HepG2 (cell line): ENCODE data around the gene NR2C1.

Experiments
- CAMTA2 ChIP-seq: sonication (generic); formaldehyde crosslinking; IDR thresholded peaks from 2 replicates; pipeline ENCODE4 v1.4.0; 2020; ENCODE audit warnings: mild to moderate bottlenecking, missing genetic modification reagents, borderline replicate concordance
- CTCF ChIP-seq: sonication (generic); formaldehyde crosslinking; IDR thresholded peaks from 2 replicates; pipeline ENCODE4 v1.5.0; 2020; ENCODE audit warnings: mild to moderate bottlenecking, missing genetic modification reagents, moderate library complexity
- FOXJ3 ChIP-seq: sonication (generic); formaldehyde crosslinking; IDR thresholded peaks from 2 replicates; pipeline ENCODE4 v1.4.0; 2020; ENCODE audit warnings: missing genetic modification reagents, mild to moderate bottlenecking, borderline replicate concordance
- NFE2L2 ChIP-seq: fragments of 150-350 bp; IDR thresholded peaks from 2 replicates; pipeline ENCODE4 v1.6.1; 2014; ENCODE audit warnings: low read length
- TCF7L2 ChIP-seq: IDR thresholded peaks from 2 replicates; pipeline ENCODE4 v1.6.1; 2011; ENCODE audit warnings: mild to moderate bottlenecking, low read depth, low read length, moderate library complexity

DNA sequence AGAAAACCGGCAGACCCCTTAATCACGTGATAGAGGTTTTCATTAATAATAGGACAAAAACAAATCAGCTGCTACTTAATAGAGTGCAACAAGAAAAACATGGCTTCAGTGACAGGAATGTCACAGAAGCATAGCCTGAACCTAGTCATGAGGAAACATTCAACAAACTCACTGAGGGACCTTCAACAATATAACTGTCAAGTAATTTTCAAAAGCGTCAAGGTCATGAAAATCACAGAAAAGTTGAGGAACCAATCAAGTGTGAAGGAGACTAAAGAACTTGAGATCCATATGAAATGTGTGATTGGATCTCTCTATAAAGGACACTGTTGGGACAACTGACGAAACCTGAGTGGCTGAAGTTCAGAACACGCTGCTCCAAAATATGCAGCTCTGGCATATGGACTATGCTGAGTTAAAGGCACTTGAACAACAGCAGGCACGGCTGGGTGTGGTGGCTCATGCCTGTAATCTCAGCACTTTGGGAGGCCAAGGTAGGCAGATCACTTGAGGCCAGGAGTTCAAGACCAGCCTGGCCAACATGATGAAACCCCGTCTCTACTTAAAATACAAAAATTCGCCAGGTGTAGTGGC, 86.2 kb downstream of the NR2C1 start:
- TF ChIP-seq NFE2L2 (no peak), CAMTA2 (CRISPR knock-in tag) (no peak), CTCF (CRISPR knock-in tag) (no peak), FOXJ3 (CRISPR knock-in tag) (no peak), TCF7L2 (no peak)
